ENCODE data around the gene L2HGDH.

L2HGDH gene

DNA sequence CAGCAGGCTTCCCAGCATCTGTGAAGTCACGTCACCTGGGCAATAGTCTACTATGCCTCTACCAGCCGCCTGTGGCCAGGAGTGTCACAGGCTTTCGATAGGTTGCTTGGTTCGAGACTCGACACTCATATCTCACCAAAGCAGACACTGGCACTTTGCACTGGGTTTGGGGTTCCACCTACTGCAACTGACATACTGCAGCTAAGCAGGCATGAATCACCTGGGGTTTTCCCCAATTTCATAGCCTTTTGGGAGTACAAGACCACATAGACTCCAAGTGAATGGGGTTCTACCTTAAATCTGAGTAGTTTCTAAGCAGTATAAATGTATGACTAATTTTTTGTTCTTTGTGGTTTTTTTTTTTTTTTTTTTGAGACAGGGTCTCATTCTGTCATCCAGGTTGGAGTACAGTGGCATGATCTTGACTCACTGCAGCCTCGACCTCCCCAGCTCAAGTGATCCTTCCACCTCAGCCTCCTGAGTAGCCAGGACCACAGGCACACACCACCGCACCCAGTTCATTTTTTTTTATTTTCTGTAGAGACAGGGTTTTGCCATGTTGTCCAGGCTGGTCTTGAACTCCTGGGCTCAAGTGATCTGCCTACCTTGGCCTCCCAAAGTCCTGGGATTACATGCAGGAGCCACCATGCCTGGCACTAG, 32.2 kb upstream of the L2HGDH start:
- Histone ChIP-seq H3K4me1 (ENCODE audit: control insufficient read depth in 2 of 2, insufficient read depth in 1 of 2, low read depth in 1 of 2, low read length in 2 of 2) (peaks cover 2 to 12% of the 10 kb centered on the region in 2 donors), H3K27ac (replicated peaks; ENCODE audit: low read length) (no peak overlapping the region)

GRCh38 chr14:50343434-50343833, 31.4 kb upstream of the L2HGDH start:
- Histone ChIP-seq H2BK12ac (ENCODE audit: low read length) (no peak overlapping the region), H3K9me3 (replicated peaks in 1 of 2; ENCODE audit: control insufficient read depth in 2 of 2, insufficient read depth in 1 of 2, low read depth in 1 of 2, low read length in 2 of 2) (no peaks in the 10 kb centered on the region), H3K79me1 (ENCODE audit: low read depth, low read length) (no peaks in the 10 kb centered on the region), H2BK5ac (ENCODE audit: low read length) (no peak overlapping the region), H2AFZ (ENCODE audit: low read length) (no peak overlapping the region), H2BK120ac (ENCODE audit: low read depth, low read length) (no peak overlapping the region), H3K9ac (ENCODE audit: low read depth, low read length, poor library complexity) (no peak overlapping the region), H3K27ac (replicated peaks; ENCODE audit: low read length) (no peak overlapping the region), H2AK5ac (ENCODE audit: low read depth, low read length) (no peak overlapping the region), H3K18ac (ENCODE audit: low read length) (no peak overlapping the region), H3K4me1 (ENCODE audit: control insufficient read depth in 2 of 2, insufficient read depth in 1 of 2, low read depth in 1 of 2, low read length in 2 of 2) (peaks cover 2 to 12% of the 10 kb centered on the region in 2 donors), H3K14ac (ENCODE audit: low read length) (no peak overlapping the region), H3K4me2 (ENCODE audit: insufficient read depth, low read length, poor library complexity, severe bottlenecking) (no peak overlapping the region), H4K8ac (ENCODE audit: low read depth, low read length) (no peak overlapping the region), H3K27me3 (ENCODE audit: control insufficient read depth in 3 of 3, insufficient read depth in 3 of 3, low read depth in 1 of 3, low read length in 3 of 3) (no peaks in the 10 kb centered on the region), H3K4ac (ENCODE audit: low read length) (no peak overlapping the region), H3K23ac (ENCODE audit: low read depth, low read length, poor library complexity) (no peak overlapping the region), H2BK15ac (ENCODE audit: low read length) (no peak overlapping the region), H3K36me3 (replicated peaks in 1 of 2; ENCODE audit: control insufficient read depth in 2 of 2, insufficient read depth in 2 of 2, low read length in 2 of 2) (no peaks in the 10 kb centered on the region), H4K91ac (ENCODE audit: low read depth, low read length, poor library complexity) (no peak overlapping the region), H3K4me3 (ENCODE audit: low read length in 2 of 2) (no peak overlapping the region)
- no peak for DNase-seq (ENCODE audit: low spot score)
- no CpG with 5 or more reads among the region's 1 CpG for WGBS, 2 donors (ENCODE audit: extremely low coverage in 2 of 2, insufficient read length in 2 of 2, insufficient replicate concordance in 1 of 2)

More for the DNA sequence above, 32.2 kb upstream of the L2HGDH start:
- Histone ChIP-seq H3K79me1 (ENCODE audit: low read depth, low read length) (no peaks in the 10 kb centered on the region), H2BK5ac (ENCODE audit: low read length) (no peak overlapping the region), H2BK12ac (ENCODE audit: low read length) (no peak overlapping the region), H3K4me3 (ENCODE audit: low read length in 2 of 2) (no peak overlapping the region), H3K36me3 (replicated peaks in 1 of 2; ENCODE audit: control insufficient read depth in 2 of 2, insufficient read depth in 2 of 2, low read length in 2 of 2) (no peaks in the 10 kb centered on the region), H3K9me3 (replicated peaks in 1 of 2; ENCODE audit: control insufficient read depth in 2 of 2, insufficient read depth in 1 of 2, low read depth in 1 of 2, low read length in 2 of 2) (peaks cover 0 to under 1% of the 10 kb centered on the region in 2 donors), H3K27me3 (ENCODE audit: control insufficient read depth in 3 of 3, insufficient read depth in 3 of 3, low read depth in 1 of 3, low read length in 3 of 3) (no peaks in the 10 kb centered on the region), H2AK5ac (ENCODE audit: low read depth, low read length) (no peak overlapping the region), H2BK15ac (ENCODE audit: low read length) (no peak overlapping the region), H2BK120ac (ENCODE audit: low read depth, low read length) (no peak overlapping the region), H2AFZ (ENCODE audit: low read length) (no peak overlapping the region), H3K18ac (ENCODE audit: low read length) (no peak overlapping the region), H3K4ac (ENCODE audit: low read length) (no peak overlapping the region), H4K91ac (ENCODE audit: low read depth, low read length, poor library complexity) (no peak overlapping the region), H3K4me2 (ENCODE audit: insufficient read depth, low read length, poor library complexity, severe bottlenecking) (no peak overlapping the region), H3K9ac (ENCODE audit: low read depth, low read length, poor library complexity) (no peak overlapping the region), H4K8ac (ENCODE audit: low read depth, low read length) (no peak overlapping the region), H3K14ac (ENCODE audit: low read length) (no peak overlapping the region), H3K23ac (ENCODE audit: low read depth, low read length, poor library complexity) (no peak overlapping the region)
- no CpG with 5 or more reads among the region's 7 CpGs for WGBS, 2 donors (ENCODE audit: extremely low coverage in 2 of 2, insufficient read length in 2 of 2, insufficient replicate concordance in 1 of 2)
- no peak for DNase-seq (ENCODE audit: low spot score)

DNA sequence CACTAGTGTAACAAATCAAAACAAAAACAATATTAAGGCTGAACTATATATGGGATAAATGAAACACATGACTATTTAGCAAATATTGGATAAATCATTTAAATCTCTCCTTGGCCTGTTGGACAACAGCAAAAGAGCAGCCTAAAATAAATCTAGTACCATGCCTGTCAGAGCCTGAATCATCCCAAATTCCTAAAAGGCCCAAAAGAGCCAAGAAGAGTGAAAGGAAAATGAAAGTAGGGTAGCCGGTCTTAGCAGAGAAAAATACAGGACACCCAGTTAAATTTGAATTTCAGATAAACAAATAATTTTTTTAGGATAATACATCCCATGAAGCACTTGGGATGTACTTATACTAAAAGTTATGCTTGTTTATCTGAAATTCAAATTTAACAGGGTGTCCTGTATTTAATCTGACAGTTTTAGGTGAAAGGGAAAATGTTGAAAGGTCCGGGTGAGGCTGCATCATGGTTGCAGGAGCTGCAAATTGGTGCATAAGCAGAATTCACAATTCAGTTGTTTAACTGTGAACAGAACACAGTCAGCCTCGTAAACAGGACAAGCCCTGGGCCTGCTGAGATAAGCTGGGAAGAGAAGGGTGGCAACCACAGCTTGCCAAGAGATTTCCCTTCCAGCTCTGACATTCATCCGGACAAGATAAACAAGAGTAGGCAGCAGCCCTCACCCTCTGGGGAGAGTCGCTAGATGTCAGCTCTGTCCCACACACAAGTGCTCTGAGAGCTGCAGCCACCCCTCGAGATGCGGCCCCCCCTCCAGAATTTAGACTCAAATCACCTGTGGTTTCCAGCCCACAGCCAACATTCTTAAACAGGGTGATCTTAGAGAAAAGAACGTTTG, 30.4 kb upstream of the L2HGDH start:
- DNase-seq (ENCODE audit: low spot score), result no peak
- Histone ChIP-seq H3K23ac (ENCODE audit: low read depth, low read length, poor library complexity) (no peak overlapping the region), H4K91ac (ENCODE audit: low read depth, low read length, poor library complexity) (no peak overlapping the region), H2AFZ (ENCODE audit: low read length) (peak overlapping the region; percentile 75), H2BK12ac (ENCODE audit: low read length) (no peak overlapping the region), H3K27ac (replicated peaks; ENCODE audit: low read length) (no peak overlapping the region), H3K79me1 (ENCODE audit: low read depth, low read length) (no peaks in the 10 kb centered on the region), H3K4ac (ENCODE audit: low read length) (no peak overlapping the region), H3K36me3 (replicated peaks in 1 of 2; ENCODE audit: control insufficient read depth in 2 of 2, insufficient read depth in 2 of 2, low read length in 2 of 2) (no peaks in the 10 kb centered on the region), H3K4me3 (ENCODE audit: low read length in 2 of 2) (no peak overlapping the region), H2AK5ac (ENCODE audit: low read depth, low read length) (no peak overlapping the region), H3K18ac (ENCODE audit: low read length) (no peak overlapping the region), H2BK15ac (ENCODE audit: low read length) (no peak overlapping the region), H3K4me1 (ENCODE audit: control insufficient read depth in 2 of 2, insufficient read depth in 1 of 2, low read depth in 1 of 2, low read length in 2 of 2) (peaks cover 2 to 11% of the 10 kb centered on the region in 2 donors), H2BK120ac (ENCODE audit: low read depth, low read length) (no peak overlapping the region), H3K14ac (ENCODE audit: low read length) (no peak overlapping the region), H3K27me3 (ENCODE audit: control insufficient read depth in 3 of 3, insufficient read depth in 3 of 3, low read depth in 1 of 3, low read length in 3 of 3) (no peaks in the 10 kb centered on the region), H4K8ac (ENCODE audit: low read depth, low read length) (no peak overlapping the region), H3K9me3 (replicated peaks in 1 of 2; ENCODE audit: control insufficient read depth in 2 of 2, insufficient read depth in 1 of 2, low read depth in 1 of 2, low read length in 2 of 2) (no peaks in the 10 kb centered on the region), H3K9ac (ENCODE audit: low read depth, low read length, poor library complexity) (no peak overlapping the region), H2BK5ac (ENCODE audit: low read length) (no peak overlapping the region), H3K4me2 (ENCODE audit: insufficient read depth, low read length, poor library complexity, severe bottlenecking) (no peak overlapping the region)
- no CpG with 5 or more reads among the region's 8 CpGs for WGBS, 2 donors (ENCODE audit: extremely low coverage in 2 of 2, insufficient read length in 2 of 2, insufficient replicate concordance in 1 of 2)

GRCh38 chr14:50340963-50341362, 28.9 kb upstream of the L2HGDH start:
- Histone ChIP-seq H2BK5ac (ENCODE audit: low read length) (no peak overlapping the region), H3K4me1 (ENCODE audit: control insufficient read depth in 2 of 2, insufficient read depth in 1 of 2, low read depth in 1 of 2, low read length in 2 of 2) (peaks cover 6 to 13% of the 10 kb centered on the region in 2 donors), H3K27ac (replicated peaks; ENCODE audit: low read length) (no peak overlapping the region), H2AFZ (ENCODE audit: low read length) (no peak overlapping the region), H2BK12ac (ENCODE audit: low read length) (no peak overlapping the region), H3K27me3 (ENCODE audit: control insufficient read depth in 3 of 3, insufficient read depth in 3 of 3, low read depth in 1 of 3, low read length in 3 of 3) (no peaks in the 10 kb centered on the region), H3K18ac (ENCODE audit: low read length) (no peak overlapping the region), H4K8ac (ENCODE audit: low read depth, low read length) (no peak overlapping the region), H3K4me2 (ENCODE audit: insufficient read depth, low read length, poor library complexity, severe bottlenecking) (no peak overlapping the region), H2BK120ac (ENCODE audit: low read depth, low read length) (no peak overlapping the region), H3K23ac (ENCODE audit: low read depth, low read length, poor library complexity) (no peak overlapping the region), H3K4ac (ENCODE audit: low read length) (no peak overlapping the region), H2BK15ac (ENCODE audit: low read length) (no peak overlapping the region), H3K9me3 (replicated peaks in 1 of 2; ENCODE audit: control insufficient read depth in 2 of 2, insufficient read depth in 1 of 2, low read depth in 1 of 2, low read length in 2 of 2) (no peaks in the 10 kb centered on the region), H3K9ac (ENCODE audit: low read depth, low read length, poor library complexity) (no peak overlapping the region), H3K4me3 (ENCODE audit: low read length in 2 of 2) (no peak overlapping the region), H4K91ac (ENCODE audit: low read depth, low read length, poor library complexity) (no peak overlapping the region), H2AK5ac (ENCODE audit: low read depth, low read length) (no peak overlapping the region), H3K79me1 (ENCODE audit: low read depth, low read length) (no peaks in the 10 kb centered on the region), H3K14ac (ENCODE audit: low read length) (no peak overlapping the region), H3K36me3 (replicated peaks in 1 of 2; ENCODE audit: control insufficient read depth in 2 of 2, insufficient read depth in 2 of 2, low read length in 2 of 2) (no peaks in the 10 kb centered on the region)
- no peak for DNase-seq (ENCODE audit: low spot score)
- WGBS, 2 donors (ENCODE audit: extremely low coverage in 2 of 2, insufficient read length in 2 of 2, insufficient replicate concordance in 1 of 2), result no CpG with 5 or more reads among the region's 9 CpGs
